Measurements from ENCODE around the gene ADAMTS18. TPM values are rescaled to one million over a fixed set of nuclear protein-coding genes. Genes with fewer than 3 reads are reported as not detected.
A peak's percentile ranks its signal among the peaks of the same experiment; 100 is the strongest.

The ADAMTS18 gene
- total and polyA plus RNA-seq, 2 donors from 2014 or later, result 0.06 to 0.60 TPM

GRCh38 chr16:77410449-77410848 lies 24.4 kb downstream of the ADAMTS18 start:
- H3K4me1 ChIP-seq (ENCODE audit: control insufficient read depth in 2 of 3, insufficient read depth in 2 of 3, low read depth in 1 of 3, low read length in 3 of 3), result no peaks in the 10 kb centered on the region
- H3K27ac ChIP-seq (ENCODE audit: low read depth in 2 of 2, low read length in 2 of 2), result no peak overlapping the region
- intact Hi-C loops (cut with DNase I), result no loop called here
- DNase-seq (no peak), FAIRE-seq (no peak)
- H3K9ac ChIP-seq (ENCODE audit: low read length in 3 of 3), result no peak overlapping the region
- no peaks in the 10 kb centered on the region for H3K36me3 ChIP-seq (ENCODE audit: control insufficient read depth in 2 of 3, insufficient read depth in 3 of 3, low read length in 3 of 3)
- peaks cover 0 to 5% (median 0%) of the 10 kb centered on the region in 3 donors for H3K9me3 ChIP-seq (ENCODE audit: control insufficient read depth in 2 of 3, insufficient read depth in 1 of 3, low read length in 3 of 3)
- no peak overlapping the region for H3K4me3 ChIP-seq (ENCODE audit: low read length in 3 of 3)
- H3K27me3 ChIP-seq (ENCODE audit: control insufficient read depth, insufficient read depth, low read length), result no peaks in the 10 kb centered on the region
- TF ChIP-seq CTCF (IDR thresholded peaks at IDR 0.05; ENCODE audit: borderline replicate concordance, extremely low read depth, insufficient read depth), result no peak

DNA sequence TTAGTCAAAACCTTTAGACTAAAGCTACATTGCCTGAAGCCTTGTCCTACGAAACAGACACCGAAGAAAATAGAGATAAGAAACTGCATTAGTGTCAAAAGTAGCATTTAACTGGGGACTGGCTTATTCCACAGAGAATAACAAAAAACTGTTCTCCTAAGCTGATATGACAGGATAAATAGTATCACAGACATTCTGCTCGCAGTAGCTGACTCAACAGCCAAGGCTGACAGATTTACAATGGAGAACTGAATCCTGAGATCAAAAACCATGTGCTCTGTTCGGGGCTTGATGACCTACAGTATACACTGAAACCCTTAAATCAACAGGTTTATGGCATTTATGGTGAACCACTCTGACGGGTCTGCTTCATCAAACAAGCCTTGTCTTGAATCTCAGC lies 25.5 kb downstream of the ADAMTS18 start:
- Histone ChIP-seq H3K27me3 (ENCODE audit: control insufficient read depth, insufficient read depth, low read length) (no peaks in the 10 kb centered on the region), H3K27ac (ENCODE audit: low read depth in 2 of 2, low read length in 2 of 2) (no peak overlapping the region), H3K4me1 (ENCODE audit: control insufficient read depth in 2 of 3, insufficient read depth in 2 of 3, low read depth in 1 of 3, low read length in 3 of 3) (no peaks in the 10 kb centered on the region), H3K9ac (ENCODE audit: low read length in 3 of 3) (no peak overlapping the region), H3K4me3 (ENCODE audit: low read length in 3 of 3) (no peak overlapping the region), H3K36me3 (ENCODE audit: control insufficient read depth in 2 of 3, insufficient read depth in 3 of 3, low read length in 3 of 3) (no peaks in the 10 kb centered on the region), H3K9me3 (ENCODE audit: control insufficient read depth in 2 of 3, insufficient read depth in 1 of 3, low read length in 3 of 3) (peaks cover 0 to 5% (median 0%) of the 10 kb centered on the region in 3 donors)
- intact Hi-C loops (cut with DNase I), result no loop called here
- FAIRE-seq, result no peak
- peak in 3 of 5 donors; percentile 37 to 84 (median 80) for DNase-seq
- TF ChIP-seq CTCF (IDR thresholded peaks at IDR 0.05; ENCODE audit: borderline replicate concordance, extremely low read depth, insufficient read depth), result no peak

DNA sequence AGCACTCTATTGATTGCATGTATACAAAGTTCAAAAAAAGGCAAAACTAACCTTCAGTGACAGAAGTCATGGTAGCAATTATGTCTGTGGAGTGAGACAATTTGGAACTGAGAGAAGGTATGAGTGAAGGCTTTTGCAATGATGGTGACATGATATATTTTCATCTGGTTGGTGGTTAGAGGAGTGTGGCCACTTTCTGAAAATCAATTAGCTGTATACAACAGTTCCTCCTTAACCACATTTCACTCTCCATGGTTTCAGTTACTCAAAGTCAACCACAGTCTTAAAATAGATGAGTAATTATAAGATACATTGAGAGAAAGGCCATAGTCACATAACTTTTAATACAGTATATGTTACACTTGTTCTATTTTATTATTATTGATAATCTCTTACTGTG lies 26.2 kb downstream of the ADAMTS18 start:
- DNase-seq (no peak), FAIRE-seq (no peak)
- Histone ChIP-seq H3K27ac (ENCODE audit: low read depth in 2 of 2, low read length in 2 of 2) (no peak overlapping the region), H3K27me3 (ENCODE audit: control insufficient read depth, insufficient read depth, low read length) (no peaks in the 10 kb centered on the region), H3K4me1 (ENCODE audit: control insufficient read depth in 2 of 3, insufficient read depth in 2 of 3, low read depth in 1 of 3, low read length in 3 of 3) (no peaks in the 10 kb centered on the region), H3K36me3 (ENCODE audit: control insufficient read depth in 2 of 3, insufficient read depth in 3 of 3, low read length in 3 of 3) (no peaks in the 10 kb centered on the region), H3K4me3 (ENCODE audit: low read length in 3 of 3) (no peak overlapping the region), H3K9ac (ENCODE audit: low read length in 3 of 3) (no peak overlapping the region), H3K9me3 (ENCODE audit: control insufficient read depth in 2 of 3, insufficient read depth in 1 of 3, low read length in 3 of 3) (peaks cover 0 to 5% (median 0%) of the 10 kb centered on the region in 3 donors)
- intact Hi-C loops (cut with DNase I), result no loop called here
- no peak for TF ChIP-seq CTCF (IDR thresholded peaks at IDR 0.05; ENCODE audit: borderline replicate concordance, extremely low read depth, insufficient read depth)

DNA sequence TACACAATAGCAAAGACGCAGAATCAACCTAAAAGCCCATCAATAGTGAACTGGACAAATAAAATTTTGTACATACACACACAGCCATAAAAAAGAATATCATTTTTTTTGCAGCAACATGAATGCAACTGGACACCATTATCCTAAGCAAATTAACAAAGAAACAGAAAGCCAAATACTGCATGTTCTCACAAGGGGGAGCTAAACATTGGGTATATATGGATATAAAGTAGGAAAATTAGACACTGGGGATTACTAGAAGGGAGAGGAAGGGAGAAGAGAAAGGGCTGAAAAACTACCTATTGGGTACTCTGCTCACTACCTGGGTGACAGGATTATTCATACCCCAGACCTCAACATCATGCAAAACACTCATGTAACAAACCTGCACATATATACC lies 28.2 kb downstream of the ADAMTS18 start:
- H3K27me3 ChIP-seq (ENCODE audit: control insufficient read depth, insufficient read depth, low read length), result no peaks in the 10 kb centered on the region
- no peak for TF ChIP-seq CTCF (IDR thresholded peaks at IDR 0.05; ENCODE audit: borderline replicate concordance, extremely low read depth, insufficient read depth)
- no peak overlapping the region for H3K27ac ChIP-seq (ENCODE audit: low read depth in 2 of 2, low read length in 2 of 2)
- no peak for DNase-seq
- H3K9ac ChIP-seq (ENCODE audit: low read length in 3 of 3), result no peak overlapping the region
- intact Hi-C loops (cut with DNase I), result no loop called here
- H3K36me3 ChIP-seq (ENCODE audit: control insufficient read depth in 2 of 3, insufficient read depth in 3 of 3, low read length in 3 of 3), result no peaks in the 10 kb centered on the region
- H3K4me3 ChIP-seq (ENCODE audit: low read length in 3 of 3), result no peak overlapping the region
- H3K9me3 ChIP-seq (ENCODE audit: control insufficient read depth in 2 of 3, insufficient read depth in 1 of 3, low read length in 3 of 3), result peaks cover 0 to 5% (median 0%) of the 10 kb centered on the region in 3 donors
- FAIRE-seq, result no peak
- H3K4me1 ChIP-seq (ENCODE audit: control insufficient read depth in 2 of 3, insufficient read depth in 2 of 3, low read depth in 1 of 3, low read length in 3 of 3), result no peaks in the 10 kb centered on the region

Measured in kidney (tissue), 14 donors.